Common myeloid progenitor, CD34-positive (primary cell): ENCODE results near the gene TMEM165.

Experiments
- CTCF ChIA-PET: fragments of 350-600 bp; sonication (Branson Sonifier 250); formaldehyde crosslinking; loops from one replicate; lab custom pipeline; 2021; ENCODE audit warnings: antibody characterized with exemption; lab: Charles Lee
- POLR2A ChIA-PET: fragments of 350-600 bp; sonication (Branson Sonifier 250); formaldehyde crosslinking; loops from one replicate; lab custom pipeline; 2021; ENCODE audit warnings: antibody characterized with exemption; lab: Charles Lee
- DNase-seq, 3 donors: peaks; one replicate each; pipeline versions ENCODE4 v3.0.0 to v3.0.0-alpha.2; 2013
- H3K27ac ChIP-seq, 2 experiments: 1 replicate in 1 of 2; 2 replicates in 1 of 2; pipeline ENCODE4 v1.7.0; 2013; ENCODE audit warnings: inconsistent platforms in 2 of 2, low read length in 2 of 2, mild to moderate bottlenecking in 2 of 2, low read depth in 1 of 2, moderate library complexity in 1 of 2; ENCODE audit not compliant: severe bottlenecking in 2 of 2, insufficient read depth in 1 of 2, poor library complexity in 1 of 2
- H3K27me3 ChIP-seq, 5 experiments: replicated peaks in 2 of 5; 1 replicate in 3 of 5; 2 replicates in 2 of 5; pipeline versions ENCODE4 v1.6.1 to v1.7.0; 2013; ENCODE audit warnings: low read length in 4 of 5, mild to moderate bottlenecking in 2 of 5, moderate library complexity in 2 of 5, inconsistent platforms in 1 of 5; ENCODE audit not compliant: insufficient read depth in 5 of 5, control insufficient read depth in 4 of 5
- H3K36me3 ChIP-seq, 4 experiments: 1 replicate in 2 of 4; 2 replicates in 2 of 4; pipeline versions ENCODE4 v1.6.1 to v1.7.0; 2013; ENCODE audit warnings: low read length in 3 of 4, control low read depth in 1 of 4, mild to moderate bottlenecking in 1 of 4; ENCODE audit not compliant: control insufficient read depth in 4 of 4, insufficient read depth in 4 of 4
- H3K4me1 ChIP-seq, 4 experiments: 1 replicate in 3 of 4; 2 replicates in 1 of 4; pipeline versions ENCODE4 v1.6.1 to v1.7.1; 2013; ENCODE audit warnings: low read length in 3 of 4, mild to moderate bottlenecking in 3 of 4, control low read depth in 1 of 4, inconsistent platforms in 1 of 4, moderate library complexity in 1 of 4; ENCODE audit not compliant: control insufficient read depth in 4 of 4, insufficient read depth in 4 of 4; ENCODE audit errors: control extremely low read depth in 1 of 4
- H3K4me3 ChIP-seq, 7 experiments: 1 replicate in 4 of 7; 2 replicates in 3 of 7; pipeline versions ENCODE4 v1.5.1 to v1.7.0; 2013; ENCODE audit warnings: mild to moderate bottlenecking in 7 of 7, low read length in 6 of 7, moderate library complexity in 6 of 7, inconsistent platforms in 2 of 7, low read depth in 2 of 7, control low read depth in 1 of 7; ENCODE audit not compliant: insufficient read depth in 4 of 7, control insufficient read depth in 1 of 7; ENCODE audit errors: extremely low read depth in 1 of 7
- H3K9me3 ChIP-seq, 5 experiments: 1 replicate in 4 of 5; 2 replicates in 1 of 5; pipeline versions ENCODE4 v1.6.1 to v1.7.1; 2013; ENCODE audit warnings: low read length in 4 of 5, mild to moderate bottlenecking in 2 of 5, inconsistent platforms in 1 of 5, low read depth in 1 of 5, moderate library complexity in 1 of 5; ENCODE audit not compliant: control insufficient read depth in 4 of 5, insufficient read depth in 2 of 5; ENCODE audit errors: control extremely low read depth in 1 of 5
- WGBS: methylation state at CpG from one replicate; pipeline ENCODE4 v1.1.5; 2013; ENCODE audit not compliant: insufficient coverage; 5-methylcytosine and 5-hydroxymethylcytosine counted together

TMEM165 gene

GRCh38 chr4:55365345-55365728 is 30.4 kb upstream of the TMEM165 start:
- ChIA-PET POLR2A (no interaction called here), CTCF (interaction anchor here (0.9 to 1.4 kb wide), 4 partner anchors 11 to 36 kb away, joined by 3 to 4 read pairs (median 3); no protein-coding TSS in a partner anchor)
- Histone ChIP-seq H3K4me1 (no peaks in the 10 kb centered on the region), H3K27ac (no peak overlapping the region), H3K4me3 (no peak overlapping the region), H3K27me3 (no peaks in the 10 kb centered on the region), H3K9me3 (no peaks in the 10 kb centered on the region), H3K36me3 (peaks cover 10 to 38% (median 26%) of the 10 kb centered on the region in 4 experiments)
- DNase-seq = no peak
- 92% methylated on average over 6 of the region's 7 CpGs for WGBS

- Histone ChIP-seq H3K36me3 (peaks cover 10 to 35% (median 27%) of the 10 kb centered on the region in 4 experiments), H3K27me3 (no peaks in the 10 kb centered on the region), H3K4me3 (no peak overlapping the region), H3K4me1 (no peaks in the 10 kb centered on the region), H3K9me3 (no peaks in the 10 kb centered on the region), H3K27ac (no peak overlapping the region)
- POLR2A ChIA-PET = no interaction called here
- no peak for DNase-seq
- 94% methylated on average over 5 of the region's 7 CpGs for WGBS
- CTCF ChIA-PET = interaction anchor here (1.2 kb wide), 1 partner anchor 66 kb away, joined by 3 read pairs; no protein-coding TSS in a partner anchor
Observed at GRCh38 chr4:55366621-55367020, 29.1 kb upstream of the TMEM165 start.

- POLR2A ChIA-PET = no interaction called here
- CTCF ChIA-PET = interaction anchor here (1.2 to 2.0 kb wide), 2 partner anchors 11 to 65 kb away, joined by 3 to 7 read pairs; no protein-coding TSS in a partner anchor
Observed at GRCh38 chr4:55367084-55367722, 28.6 kb upstream of the TMEM165 start.

GRCh38 chr4:55369968-55370367 is 25.8 kb upstream of the TMEM165 start:
- Histone ChIP-seq H3K27ac (no peak overlapping the region), H3K4me1 (no peaks in the 10 kb centered on the region), H3K9me3 (no peaks in the 10 kb centered on the region), H3K27me3 (no peaks in the 10 kb centered on the region), H3K36me3 (peaks cover 8 to 33% (median 22%) of the 10 kb centered on the region in 4 experiments), H3K4me3 (no peak overlapping the region)
- DNase-seq = no peak
- POLR2A ChIA-PET = no interaction called here
- CTCF ChIA-PET = interaction anchor here (1.1 kb wide), 1 partner anchor 49 kb away, joined by 3 read pairs; no protein-coding TSS in a partner anchor
- WGBS = 100% methylated on average over 1 of the region's 2 CpGs

More at GRCh38 chr4:55367084-55367722, 28.6 kb upstream of the TMEM165 start:
- H3K4me3 ChIP-seq = no peak overlapping the region
- H3K27ac ChIP-seq = no peak overlapping the region
- H3K4me1 ChIP-seq = no peaks in the 10 kb centered on the region
- 100% methylated on average over 5 of the region's 6 CpGs for WGBS
- H3K9me3 ChIP-seq = no peaks in the 10 kb centered on the region
- no peak for DNase-seq
- no peaks in the 10 kb centered on the region for H3K27me3 ChIP-seq
- H3K36me3 ChIP-seq = peaks cover 10 to 41% (median 27%) of the 10 kb centered on the region in 4 experiments

- CTCF ChIA-PET = interaction anchor here (1.4 to 1.6 kb wide), 4 partner anchors 22 to 63 kb away, joined by 3 to 6 read pairs (median 4); partner anchors contain the start of gene TMEM165
- Histone ChIP-seq H3K4me3 (no peak overlapping the region), H3K36me3 (peaks cover 8 to 26% (median 17%) of the 10 kb centered on the region in 4 experiments), H3K9me3 (no peaks in the 10 kb centered on the region), H3K27ac (no peak overlapping the region), H3K27me3 (no peaks in the 10 kb centered on the region), H3K4me1 (no peaks in the 10 kb centered on the region)
- WGBS = 100% methylated on average over 7 of the region's 7 CpGs
- POLR2A ChIA-PET = no interaction called here
- no peak for DNase-seq
Observed at GRCh38 chr4:55372259-55372658, 23.5 kb upstream of the TMEM165 start.

- DNase-seq = no peak
- ChIA-PET POLR2A (no interaction called here), CTCF (interaction anchor here (1.4 to 1.6 kb wide), 3 partner anchors 21 to 27 kb away, joined by 3 to 6 read pairs (median 5); partner anchors contain the start of gene TMEM165)
- Histone ChIP-seq H3K27me3 (no peaks in the 10 kb centered on the region), H3K4me3 (no peak overlapping the region), H3K27ac (no peak overlapping the region), H3K9me3 (no peaks in the 10 kb centered on the region), H3K36me3 (peaks cover 8 to 21% (median 14%) of the 10 kb centered on the region in 4 experiments), H3K4me1 (no peaks in the 10 kb centered on the region)
- WGBS = 80% methylated on average over 1 of the region's 1 CpG
Observed at GRCh38 chr4:55373461-55373860, 22.3 kb upstream of the TMEM165 start.

- peaks cover 0 to 4% (median under 1%) of the 10 kb centered on the region in 4 experiments for H3K4me1 ChIP-seq
- POLR2A ChIA-PET = no interaction called here
- CTCF ChIA-PET = interaction anchor here (1.2 to 2.3 kb wide), 3 partner anchors 8 to 31 kb away, joined by 3 to 7 read pairs (median 5); partner anchors contain the start of gene SRD5A3
- WGBS = 100% methylated on average over 2 of the region's 2 CpGs
- H3K36me3 ChIP-seq = peaks cover 0 to 8% (median 3%) of the 10 kb centered on the region in 4 experiments
- H3K27me3 ChIP-seq = no peaks in the 10 kb centered on the region
- H3K9me3 ChIP-seq = no peaks in the 10 kb centered on the region
- DNase-seq = no peak
- no peak overlapping the region for H3K27ac ChIP-seq
- no peak overlapping the region for H3K4me3 ChIP-seq
Observed at GRCh38 chr4:55376698-55377097, 19.1 kb upstream of the TMEM165 start.
